ENCODE measurements around the gene THSD7B.

Gene THSD7B

GRCh38 chr2:136935119-136935518 is 169.8 kb downstream of the THSD7B start:
- no peaks in the 10 kb centered on the region for H3K4me1 ChIP-seq (ENCODE audit: control insufficient read depth in 1 of 2, insufficient read depth in 2 of 2, low read length in 2 of 2)
- no peaks in the 10 kb centered on the region for H3K79me1 ChIP-seq (ENCODE audit: low read length)
- DNase-seq = no peak
- no peak overlapping the region for H3K4me2 ChIP-seq (ENCODE audit: low read length)
- H3K36me3 ChIP-seq (ENCODE audit: control insufficient read depth in 1 of 2, insufficient read depth in 2 of 2, low read length in 2 of 2) = no peaks in the 10 kb centered on the region
- WGBS (ENCODE audit: extremely low coverage, insufficient coverage, insufficient read length) = no CpG with 5 or more reads among the region's 1 CpG
- no peaks in the 10 kb centered on the region for H3K9me3 ChIP-seq (ENCODE audit: insufficient read depth, low read depth, low read length)
- H3K79me2 ChIP-seq (ENCODE audit: control insufficient read depth, insufficient read depth, low read length, poor library complexity) = no peaks in the 10 kb centered on the region
- no peak overlapping the region for H2BK12ac ChIP-seq (ENCODE audit: low read length)
- no peak overlapping the region for H3K27ac ChIP-seq (ENCODE audit: low read depth, low read length)
- H3K18ac ChIP-seq (ENCODE audit: low read length) = no peak overlapping the region
- H3K27me3 ChIP-seq (ENCODE audit: insufficient read depth, low read length) = no peaks in the 10 kb centered on the region
- H2BK120ac ChIP-seq (ENCODE audit: insufficient read depth, low read length, poor library complexity) = no peak overlapping the region
- H3K14ac ChIP-seq (ENCODE audit: low read length) = no peak overlapping the region
- H3K23ac ChIP-seq (ENCODE audit: low read length) = no peak overlapping the region
- H2AFZ ChIP-seq (ENCODE audit: insufficient read depth, low read length, poor library complexity) = no peak overlapping the region
- H3K4ac ChIP-seq (ENCODE audit: low read depth, low read length) = no peak overlapping the region
- H4K91ac ChIP-seq (ENCODE audit: low read depth, low read length) = no peak overlapping the region
- H4K12ac ChIP-seq (ENCODE audit: low read depth, low read length) = no peak overlapping the region
- H3K9ac ChIP-seq (ENCODE audit: low read length) = no peak overlapping the region
- no peak overlapping the region for H2AK5ac ChIP-seq (ENCODE audit: low read length)
- no peak overlapping the region for H3K4me3 ChIP-seq (ENCODE audit: low read depth, low read length)
- H4K8ac ChIP-seq (ENCODE audit: low read depth, low read length) = no peak overlapping the region
- no peak overlapping the region for H2BK5ac ChIP-seq (ENCODE audit: low read depth, low read length, poor library complexity)

- H3K9me3 ChIP-seq (ENCODE audit: insufficient read depth, low read depth, low read length) = no peaks in the 10 kb centered on the region
- no peak overlapping the region for H3K4me3 ChIP-seq (ENCODE audit: low read depth, low read length)
- H3K36me3 ChIP-seq (ENCODE audit: control insufficient read depth in 1 of 2, insufficient read depth in 2 of 2, low read length in 2 of 2) = no peaks in the 10 kb centered on the region
- no peak overlapping the region for H3K27ac ChIP-seq (ENCODE audit: low read depth, low read length)
- DNase-seq = no peak
- H2AK5ac ChIP-seq (ENCODE audit: low read length) = no peak overlapping the region
- H3K18ac ChIP-seq (ENCODE audit: low read length) = no peak overlapping the region
- no peak overlapping the region for H2BK120ac ChIP-seq (ENCODE audit: insufficient read depth, low read length, poor library complexity)
- H2BK12ac ChIP-seq (ENCODE audit: low read length) = no peak overlapping the region
- H2BK5ac ChIP-seq (ENCODE audit: low read depth, low read length, poor library complexity) = no peak overlapping the region
- H3K79me1 ChIP-seq (ENCODE audit: low read length) = no peaks in the 10 kb centered on the region
- WGBS (ENCODE audit: extremely low coverage, insufficient coverage, insufficient read length) = no CpG with 5 or more reads among the region's 1 CpG
- no peak overlapping the region for H4K12ac ChIP-seq (ENCODE audit: low read depth, low read length)
- H3K4me2 ChIP-seq (ENCODE audit: low read length) = no peak overlapping the region
- H3K23ac ChIP-seq (ENCODE audit: low read length) = no peak overlapping the region
- H3K4ac ChIP-seq (ENCODE audit: low read depth, low read length) = no peak overlapping the region
- no peak overlapping the region for H4K91ac ChIP-seq (ENCODE audit: low read depth, low read length)
- H3K14ac ChIP-seq (ENCODE audit: low read length) = no peak overlapping the region
- H3K9ac ChIP-seq (ENCODE audit: low read length) = no peak overlapping the region
- no peak overlapping the region for H4K8ac ChIP-seq (ENCODE audit: low read depth, low read length)
- H2AFZ ChIP-seq (ENCODE audit: insufficient read depth, low read length, poor library complexity) = no peak overlapping the region
- H3K27me3 ChIP-seq (ENCODE audit: insufficient read depth, low read length) = no peaks in the 10 kb centered on the region
- no peaks in the 10 kb centered on the region for H3K4me1 ChIP-seq (ENCODE audit: control insufficient read depth in 1 of 2, insufficient read depth in 2 of 2, low read length in 2 of 2)
- no peaks in the 10 kb centered on the region for H3K79me2 ChIP-seq (ENCODE audit: control insufficient read depth, insufficient read depth, low read length, poor library complexity)
Measured at GRCh38 chr2:136956050-136956449, 190.7 kb downstream of the THSD7B start.

- Histone ChIP-seq H3K79me2 (ENCODE audit: control insufficient read depth, insufficient read depth, low read length, poor library complexity) (no peaks in the 10 kb centered on the region), H4K12ac (ENCODE audit: low read depth, low read length) (no peak overlapping the region), H3K4me3 (ENCODE audit: low read depth, low read length) (no peak overlapping the region), H3K23ac (ENCODE audit: low read length) (no peak overlapping the region), H3K79me1 (ENCODE audit: low read length) (no peaks in the 10 kb centered on the region), H2AFZ (ENCODE audit: insufficient read depth, low read length, poor library complexity) (no peak overlapping the region), H4K91ac (ENCODE audit: low read depth, low read length) (no peak overlapping the region), H3K14ac (ENCODE audit: low read length) (no peak overlapping the region), H3K18ac (ENCODE audit: low read length) (no peak overlapping the region), H2BK5ac (ENCODE audit: low read depth, low read length, poor library complexity) (no peak overlapping the region), H2BK120ac (ENCODE audit: insufficient read depth, low read length, poor library complexity) (no peak overlapping the region), H3K27ac (ENCODE audit: low read depth, low read length) (no peak overlapping the region), H4K8ac (ENCODE audit: low read depth, low read length) (no peak overlapping the region), H3K4me1 (ENCODE audit: control insufficient read depth in 1 of 2, insufficient read depth in 2 of 2, low read length in 2 of 2) (no peaks in the 10 kb centered on the region), H3K4ac (ENCODE audit: low read depth, low read length) (no peak overlapping the region), H3K9me3 (ENCODE audit: insufficient read depth, low read depth, low read length) (no peaks in the 10 kb centered on the region), H2AK5ac (ENCODE audit: low read length) (no peak overlapping the region), H3K9ac (ENCODE audit: low read length) (no peak overlapping the region), H2BK12ac (ENCODE audit: low read length) (no peak overlapping the region), H3K4me2 (ENCODE audit: low read length) (no peak overlapping the region), H3K36me3 (ENCODE audit: control insufficient read depth in 1 of 2, insufficient read depth in 2 of 2, low read length in 2 of 2) (no peaks in the 10 kb centered on the region), H3K27me3 (ENCODE audit: insufficient read depth, low read length) (no peaks in the 10 kb centered on the region)
- no peak for DNase-seq
- WGBS (ENCODE audit: extremely low coverage, insufficient coverage, insufficient read length) = no CpG with 5 or more reads among the region's 1 CpG
Measured at GRCh38 chr2:136957044-136957443, 191.7 kb downstream of the THSD7B start.

- H3K23ac ChIP-seq (ENCODE audit: low read length) = no peak overlapping the region
- no peak overlapping the region for H3K14ac ChIP-seq (ENCODE audit: low read length)
- no peak overlapping the region for H2AFZ ChIP-seq (ENCODE audit: insufficient read depth, low read length, poor library complexity)
- H3K27ac ChIP-seq (ENCODE audit: low read depth, low read length) = no peak overlapping the region
- H3K27me3 ChIP-seq (ENCODE audit: insufficient read depth, low read length) = no peaks in the 10 kb centered on the region
- H3K4ac ChIP-seq (ENCODE audit: low read depth, low read length) = no peak overlapping the region
- DNase-seq = no peak
- no peak overlapping the region for H2BK5ac ChIP-seq (ENCODE audit: low read depth, low read length, poor library complexity)
- H2BK120ac ChIP-seq (ENCODE audit: insufficient read depth, low read length, poor library complexity) = no peak overlapping the region
- WGBS (ENCODE audit: extremely low coverage, insufficient coverage, insufficient read length) = no CpG with 5 or more reads among the region's 3 CpGs
- H3K79me2 ChIP-seq (ENCODE audit: control insufficient read depth, insufficient read depth, low read length, poor library complexity) = no peaks in the 10 kb centered on the region
- no peak overlapping the region for H3K4me2 ChIP-seq (ENCODE audit: low read length)
- H4K91ac ChIP-seq (ENCODE audit: low read depth, low read length) = no peak overlapping the region
- no peak overlapping the region for H4K12ac ChIP-seq (ENCODE audit: low read depth, low read length)
- H3K9ac ChIP-seq (ENCODE audit: low read length) = no peak overlapping the region
- no peak overlapping the region for H2AK5ac ChIP-seq (ENCODE audit: low read length)
- H4K8ac ChIP-seq (ENCODE audit: low read depth, low read length) = no peak overlapping the region
- H3K36me3 ChIP-seq (ENCODE audit: control insufficient read depth in 1 of 2, insufficient read depth in 2 of 2, low read length in 2 of 2) = no peaks in the 10 kb centered on the region
- H3K4me3 ChIP-seq (ENCODE audit: low read depth, low read length) = no peak overlapping the region
- H3K4me1 ChIP-seq (ENCODE audit: control insufficient read depth in 1 of 2, insufficient read depth in 2 of 2, low read length in 2 of 2) = no peaks in the 10 kb centered on the region
- H2BK12ac ChIP-seq (ENCODE audit: low read length) = no peak overlapping the region
- H3K79me1 ChIP-seq (ENCODE audit: low read length) = no peaks in the 10 kb centered on the region
- H3K9me3 ChIP-seq (ENCODE audit: insufficient read depth, low read depth, low read length) = no peaks in the 10 kb centered on the region
- H3K18ac ChIP-seq (ENCODE audit: low read length) = no peak overlapping the region
Measured at GRCh38 chr2:136962105-136962725, 196.9 kb downstream of the THSD7B start.

Measured in trophoblast cell (in vitro differentiated cells and primary cell).